Stimulated activated CD4-positive, alpha-beta T cell treated with anti-CD3 and anti-CD28 coated beads, Interleukin-4, amount 100 ng/mL, for 1 hour (primary cell): ENCODE results near the gene ECE1.
"Not testable (repeated sequence)": the region's sequence is repeated elsewhere in the genome, so short reads cannot be mapped to it uniquely, and the experiment has no call there.

Source experiments
- DNase-seq: peaks from one replicate; pipeline ENCODE4 v3.0.0-alpha.2; 2020

ECE1 gene

DNA sequence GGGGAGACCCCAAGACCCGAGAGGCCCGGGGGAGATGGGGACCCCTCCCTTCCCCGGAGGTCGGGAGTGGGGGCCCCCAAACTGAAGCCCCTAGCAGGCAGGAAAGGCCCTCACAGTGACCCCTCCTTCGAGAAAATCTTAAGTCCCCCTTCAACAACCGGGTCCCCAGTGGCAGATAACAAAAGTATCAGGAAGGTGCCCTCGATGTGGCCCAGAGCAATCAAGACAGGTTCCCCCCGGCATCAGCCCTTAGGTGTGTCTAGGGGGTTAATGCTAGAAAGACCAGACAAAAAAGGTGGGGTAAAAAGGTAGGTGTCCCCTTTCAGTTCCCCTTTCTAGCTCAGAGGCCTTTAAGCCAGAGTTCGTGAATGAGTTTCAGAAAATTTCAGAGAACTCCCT is 282 bp upstream of the ECE1 start:
- DNase-seq = peak; percentile 30

DNA sequence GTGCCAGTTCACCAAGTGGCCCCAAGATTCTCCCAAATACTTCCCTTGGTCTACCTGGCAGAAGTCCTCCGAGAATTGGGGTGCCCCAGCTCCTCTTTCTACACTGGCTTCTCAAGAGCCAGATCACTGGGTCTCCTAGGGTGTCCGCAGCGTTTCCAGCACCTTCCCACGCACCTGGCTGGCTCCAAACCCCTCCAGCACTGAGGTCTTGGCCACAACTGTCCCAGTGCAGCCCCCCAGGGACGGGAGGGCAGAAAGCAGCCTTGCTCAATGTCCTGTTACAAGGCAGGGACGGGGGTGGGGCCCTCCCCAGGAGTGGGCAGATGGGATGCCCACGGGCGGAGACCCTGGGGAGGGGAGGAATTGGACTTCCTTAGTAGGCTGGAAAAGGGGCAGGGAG is 1.1 kb downstream of the ECE1 start:
- no peak for DNase-seq

DNA sequence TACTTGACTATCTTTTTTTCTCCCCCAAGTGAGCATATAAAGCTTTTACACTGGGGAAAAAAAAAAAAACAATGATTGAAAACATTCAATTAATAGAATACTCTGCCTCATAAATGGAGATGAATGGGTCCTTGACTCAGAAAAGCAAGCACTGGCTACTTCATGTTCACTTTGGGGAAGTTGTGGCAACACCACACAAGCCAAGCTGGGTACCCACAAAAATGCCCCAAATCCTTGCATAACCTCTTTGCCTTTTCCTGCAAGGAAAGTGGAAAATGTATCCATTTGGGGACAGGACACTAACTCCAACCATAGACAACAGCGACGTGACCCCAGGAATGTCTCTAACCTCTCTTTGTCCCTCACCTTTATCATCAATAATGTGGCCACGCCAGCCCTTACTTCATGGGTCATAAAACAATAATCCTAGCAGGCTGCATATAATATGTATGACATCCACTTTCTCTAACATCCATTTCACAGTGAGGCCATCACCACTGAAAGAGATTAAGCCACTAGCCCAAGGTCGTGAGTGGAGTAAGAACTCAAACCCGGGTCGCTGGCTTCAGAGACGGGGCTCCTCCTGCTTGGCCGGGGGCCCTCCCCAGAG is 2.3 kb downstream of the ECE1 start:
- DNase-seq = no peak

DNA sequence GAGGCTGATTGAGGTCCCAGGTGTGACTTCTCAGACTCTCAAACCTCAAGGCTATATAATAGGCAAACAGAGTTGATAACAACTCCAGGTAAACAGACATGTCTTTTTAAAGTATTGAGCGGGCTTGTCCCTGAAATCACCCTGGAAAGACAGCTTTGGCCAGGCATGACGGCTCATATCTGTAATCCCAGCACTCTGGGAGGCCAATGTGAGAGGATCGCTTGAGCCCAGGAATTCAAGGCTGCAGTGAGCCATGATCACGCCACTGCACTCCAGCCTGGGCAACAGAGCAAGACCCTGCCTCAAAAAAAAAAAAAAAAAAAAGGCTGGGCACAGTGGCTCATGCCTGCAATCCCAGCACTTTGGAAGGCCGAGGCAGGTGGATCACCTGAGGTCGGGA is 4.9 kb downstream of the ECE1 start:
- not testable (repeated sequence) for DNase-seq

DNA sequence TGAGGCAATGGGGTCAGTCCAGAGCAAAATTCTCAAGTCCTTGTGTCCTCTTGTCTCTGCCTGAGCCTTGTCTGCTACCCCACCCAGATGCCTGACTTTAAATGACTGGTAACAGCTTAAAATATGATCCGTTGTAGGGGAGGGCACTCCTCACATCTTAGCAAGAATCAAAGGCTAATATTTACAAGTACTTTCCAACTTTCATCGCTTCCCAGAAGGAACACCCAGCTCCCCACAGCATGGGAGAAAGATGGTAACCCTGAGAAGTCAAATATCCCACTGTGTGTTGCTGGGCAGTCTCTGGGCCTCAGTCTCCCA is 5.2 kb downstream of the ECE1 start:
- no peak for DNase-seq

DNA sequence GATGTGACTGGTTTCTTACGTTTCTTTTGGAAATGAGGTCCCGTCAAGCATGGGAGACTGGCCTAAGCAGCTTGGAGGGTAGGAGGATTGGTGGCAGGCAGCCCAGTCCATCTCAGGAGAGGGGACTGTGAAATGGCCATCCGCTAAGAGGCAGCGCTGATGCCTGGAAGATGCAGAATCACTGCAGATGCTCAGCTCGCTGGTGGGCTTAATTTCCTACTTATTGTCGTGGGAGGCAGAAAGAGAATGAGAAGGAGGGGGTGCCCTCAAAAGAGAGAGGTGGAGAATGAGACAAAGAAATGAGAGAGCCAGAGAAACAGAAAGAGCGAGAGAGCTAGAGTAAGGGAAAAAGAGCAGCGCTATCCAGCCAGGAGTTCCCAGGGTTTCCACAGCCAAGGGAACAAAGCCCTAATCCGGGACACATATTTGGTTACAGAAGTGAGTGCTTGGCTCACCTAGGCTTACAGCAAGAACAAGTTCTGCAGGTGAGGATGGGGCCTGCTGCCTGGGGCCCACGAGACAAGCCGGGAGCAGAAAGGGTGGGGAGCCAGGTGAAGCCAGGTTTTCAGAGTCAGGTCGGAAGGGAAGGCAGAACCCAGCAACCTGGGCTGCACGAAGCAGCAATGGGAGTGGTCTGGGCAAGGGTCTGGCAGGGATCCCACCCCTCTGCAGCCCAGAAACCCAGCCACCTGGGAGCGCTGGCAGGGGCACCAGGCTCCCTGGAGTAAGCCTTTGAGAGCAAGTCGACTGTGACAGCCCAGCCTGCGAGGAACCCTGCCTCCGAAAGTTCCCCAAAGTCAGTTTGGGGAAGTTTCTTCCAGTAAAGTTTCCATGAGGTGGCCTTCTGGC is 5.8 kb downstream of the ECE1 start:
- no peak for DNase-seq

DNA sequence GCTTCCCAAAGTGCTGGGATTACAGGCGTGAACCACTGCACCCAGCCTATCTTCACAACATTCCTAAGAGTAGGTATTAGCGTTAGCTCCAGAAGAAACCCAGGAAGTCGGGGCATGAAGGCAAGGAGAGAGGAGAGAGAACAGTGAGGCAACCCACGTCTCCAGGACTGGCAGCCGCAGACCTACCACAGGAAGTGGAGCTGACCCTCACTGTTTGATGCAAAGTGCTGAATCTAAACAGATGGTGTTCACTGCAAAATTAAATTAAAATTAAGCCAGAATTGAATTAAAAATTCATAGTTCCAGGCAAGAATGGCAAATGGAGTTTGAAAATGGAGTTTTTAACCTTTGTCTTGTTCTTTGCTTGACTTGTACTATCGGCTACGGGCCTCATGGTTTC is 6.7 kb downstream of the ECE1 start:
- no peak for DNase-seq

DNA sequence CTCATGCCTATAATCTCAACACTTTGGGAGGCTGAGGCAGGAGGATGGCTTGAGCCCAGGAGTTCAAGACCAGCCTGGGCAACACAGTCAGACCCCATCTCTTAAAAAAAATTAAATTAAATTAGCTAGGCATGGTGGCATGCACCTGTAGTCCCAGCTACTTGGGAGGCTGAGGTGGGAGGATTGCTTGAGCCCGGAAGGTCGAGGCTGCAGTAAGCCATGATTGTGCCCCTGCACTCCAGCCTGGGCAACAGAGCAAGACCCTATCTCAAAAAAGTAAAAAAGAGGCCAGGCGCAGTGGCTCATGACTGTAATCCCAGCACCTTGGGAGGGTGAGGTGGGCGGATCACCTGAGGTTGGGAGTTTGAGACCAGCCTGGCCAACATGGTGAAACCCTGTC is 8.2 kb downstream of the ECE1 start:
- not testable (repeated sequence) for DNase-seq

DNA sequence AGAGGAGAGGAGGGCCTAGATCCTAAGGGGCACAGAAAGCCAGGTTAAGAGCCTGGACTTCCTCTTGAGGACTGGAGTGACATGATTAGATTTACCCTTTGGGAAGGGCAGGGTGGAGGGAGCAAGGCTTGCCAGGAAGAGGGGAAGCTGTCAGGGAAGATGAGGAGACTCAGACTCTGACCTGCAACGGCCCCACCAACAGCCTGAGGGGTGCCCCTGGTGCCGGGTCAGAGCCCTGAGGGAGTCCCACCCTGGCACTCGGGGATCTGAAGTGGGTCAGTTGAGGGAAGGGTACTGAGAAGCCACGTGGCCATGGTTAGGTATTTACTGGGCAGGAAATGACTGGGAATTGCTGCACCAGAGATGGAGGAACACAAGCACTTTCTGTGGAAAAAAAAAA is 9.8 kb downstream of the ECE1 start:
- DNase-seq = no peak

DNA sequence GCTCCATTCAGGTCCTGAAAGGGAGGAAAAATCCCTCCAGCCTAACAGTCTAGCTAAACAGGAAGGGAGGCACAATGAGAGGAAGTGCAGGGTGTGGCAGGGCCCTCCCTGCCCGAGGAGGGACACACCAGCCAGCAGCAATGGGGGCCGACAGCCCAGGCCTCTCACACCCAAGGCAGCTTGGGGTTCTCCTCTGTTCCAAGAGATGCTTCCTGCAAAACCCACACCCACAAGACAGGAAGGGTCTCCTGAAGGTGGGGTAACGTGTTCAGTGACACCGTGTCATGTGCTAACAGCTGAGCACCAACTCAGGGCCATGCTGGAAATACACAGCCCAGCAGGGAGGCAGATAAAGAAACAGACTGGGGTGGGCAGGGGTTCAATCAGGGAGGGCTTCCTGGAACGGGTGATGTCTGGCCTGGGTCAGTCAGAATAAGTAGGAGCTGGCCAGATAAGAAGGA is 10.2 kb downstream of the ECE1 start:
- no peak for DNase-seq

DNA sequence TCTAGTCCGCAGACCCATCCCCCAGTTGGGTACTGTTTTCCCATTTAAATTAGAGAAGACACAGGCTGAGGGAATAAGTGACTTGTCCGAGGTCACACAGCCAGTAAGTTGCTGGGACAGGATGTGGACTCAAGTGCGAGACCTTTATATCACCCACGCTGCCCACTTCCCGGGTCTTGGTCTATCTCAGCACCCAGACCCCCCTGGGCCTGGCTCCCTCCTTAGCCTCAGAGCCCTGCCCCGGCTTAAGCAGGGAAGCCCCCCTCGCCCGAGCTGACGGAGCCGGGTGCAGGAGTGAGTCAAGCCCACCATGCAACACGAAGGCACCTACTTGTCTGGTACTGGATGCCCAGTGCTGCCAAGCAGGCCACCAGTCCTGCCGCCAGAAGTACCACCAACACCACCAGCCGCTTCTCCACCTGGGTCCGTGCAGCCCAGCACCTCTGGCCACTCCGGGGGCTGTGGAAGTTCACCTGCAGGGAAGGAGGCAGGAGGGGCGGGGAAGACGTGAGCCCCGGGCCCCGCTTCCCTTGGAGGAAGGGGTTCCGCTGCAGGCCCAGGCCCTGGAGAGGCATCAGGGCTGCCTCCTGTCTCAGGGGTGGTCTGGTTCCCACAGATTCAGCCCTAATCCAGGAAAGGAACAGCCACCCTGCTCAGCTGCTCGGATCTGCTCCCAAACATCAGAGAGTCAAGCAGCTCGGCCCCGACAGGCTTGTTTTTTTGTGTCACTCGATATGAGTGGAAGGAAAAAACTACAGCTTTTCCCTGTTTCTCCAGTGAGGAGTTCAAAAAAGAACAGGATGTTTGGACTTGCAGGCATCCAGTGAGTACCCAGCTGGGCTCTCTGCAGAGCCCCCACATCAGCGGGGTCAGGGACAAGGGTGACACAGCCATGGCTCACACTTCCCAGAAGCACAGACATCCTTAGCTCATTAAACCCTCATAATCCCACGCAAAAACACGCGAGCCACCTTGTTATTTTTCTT is 11.1 kb downstream of the ECE1 start:
- no peak for DNase-seq

DNA sequence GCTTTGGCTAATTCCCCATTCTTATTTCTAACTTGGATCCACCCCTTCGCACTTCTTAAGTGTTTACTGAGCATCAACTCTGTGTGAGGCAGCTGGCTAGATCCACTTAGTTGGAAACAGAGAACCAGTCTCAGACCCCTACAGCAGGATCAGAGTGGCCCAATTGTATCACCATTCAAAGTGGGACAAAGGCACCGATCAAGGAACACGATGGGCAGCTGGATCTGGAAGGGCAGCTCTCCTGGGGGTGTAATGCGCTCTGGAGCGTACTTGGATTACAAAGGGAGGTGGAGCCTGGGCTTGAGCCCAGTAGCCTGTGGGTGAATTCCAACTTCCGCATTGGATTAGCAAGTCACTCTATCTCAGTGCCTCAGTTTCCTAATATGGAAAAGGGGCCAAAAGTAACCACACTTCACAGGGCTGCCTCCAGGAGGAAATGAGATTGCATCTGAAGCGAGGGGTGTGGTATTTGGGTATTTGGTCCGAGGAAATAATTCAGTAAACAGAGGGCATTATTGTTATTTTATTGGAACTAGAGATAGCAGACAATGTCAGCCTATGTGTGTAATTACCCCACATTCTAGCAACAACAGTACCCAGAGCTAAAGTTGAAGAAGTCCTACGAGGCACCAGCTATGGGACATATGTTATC is 11.9 kb downstream of the ECE1 start:
- no peak for DNase-seq

DNA sequence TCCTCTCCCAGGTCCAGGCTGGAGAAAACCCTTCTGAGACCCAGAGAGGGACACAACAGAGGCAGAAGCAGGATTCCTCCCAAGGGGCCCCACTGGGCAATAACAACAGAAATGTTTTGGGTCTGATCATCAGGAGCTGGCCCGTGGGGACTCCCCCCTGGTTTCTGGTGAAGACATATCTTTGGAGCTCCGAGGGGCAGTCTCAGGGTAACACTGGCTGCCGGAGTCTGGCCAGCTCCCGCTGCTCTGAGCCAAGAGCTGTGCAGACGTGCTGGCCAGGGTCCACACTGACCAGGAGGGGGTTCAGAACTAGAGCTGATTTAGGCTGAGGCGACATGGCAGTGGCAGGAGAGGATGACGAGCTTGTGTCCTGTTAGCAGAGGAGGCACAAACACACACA is 13.1 kb downstream of the ECE1 start:
- DNase-seq = no peak

DNA sequence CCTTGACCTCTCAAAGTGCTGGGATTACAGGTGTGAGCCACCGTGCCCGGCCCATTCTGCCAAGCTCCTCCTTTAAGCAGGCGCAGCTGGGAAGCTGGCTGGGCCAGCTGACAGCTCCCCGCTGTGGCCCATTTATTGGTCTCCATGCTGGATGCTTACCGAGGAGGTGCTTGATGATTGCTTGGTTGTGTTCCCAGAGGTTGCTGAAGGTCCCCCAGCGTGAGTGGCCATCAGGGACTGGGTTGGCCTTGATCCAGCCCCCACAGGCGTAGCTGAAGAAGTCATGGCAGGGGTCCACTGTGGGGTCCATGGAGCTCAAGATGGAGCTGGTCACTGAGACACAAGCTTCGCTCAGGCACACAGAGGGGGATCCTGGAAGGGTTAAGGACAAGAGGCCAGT is 17.7 kb downstream of the ECE1 start:
- no peak for DNase-seq

DNA sequence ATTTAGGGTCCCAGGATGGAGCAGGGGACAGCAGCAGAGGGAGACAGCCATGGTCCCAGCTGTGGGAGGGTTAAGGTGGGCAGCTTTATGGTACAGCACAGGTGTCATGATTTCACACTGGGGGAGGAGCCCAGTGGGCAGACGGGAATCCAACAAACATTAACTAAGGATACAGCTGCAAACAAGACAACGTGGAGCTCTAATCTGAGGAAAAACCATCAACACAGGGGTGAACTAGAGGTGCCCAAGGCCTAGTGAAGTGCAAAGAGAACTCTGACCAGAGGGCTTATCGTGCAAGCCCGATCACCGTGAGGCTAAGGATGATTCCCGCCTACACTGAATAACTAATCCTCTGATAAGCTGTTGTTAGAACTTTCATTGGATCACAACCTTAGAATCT is 18.7 kb downstream of the ECE1 start:
- no peak for DNase-seq

DNA sequence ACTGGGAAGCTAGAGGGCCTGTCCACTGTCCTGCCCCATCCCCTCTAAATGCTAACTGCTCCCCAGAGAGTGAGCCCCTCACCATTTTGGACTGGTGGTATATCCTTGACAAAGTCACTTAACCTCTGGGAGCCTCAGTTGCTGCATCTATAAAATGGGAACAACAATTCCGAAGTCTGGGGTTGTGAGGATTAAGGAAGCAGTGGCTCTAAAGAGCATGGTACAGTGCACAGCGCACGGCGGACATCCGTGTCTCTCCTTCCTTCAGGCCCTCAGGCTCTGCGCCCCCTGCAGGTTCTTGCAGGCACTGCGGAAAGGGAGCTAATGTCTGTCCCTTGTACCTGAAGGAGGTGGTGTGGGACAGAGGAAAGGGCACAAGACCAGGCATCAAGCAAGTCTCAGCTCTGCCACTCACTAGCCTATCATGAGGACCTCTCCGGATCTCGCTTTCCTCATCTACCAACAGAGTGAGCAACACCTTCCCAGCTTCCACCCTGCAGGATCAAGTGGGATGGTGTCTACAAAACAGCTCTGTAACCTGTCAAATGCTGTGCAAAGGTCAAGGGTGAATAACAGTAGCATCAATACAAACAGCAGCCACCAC is 20.1 kb downstream of the ECE1 start:
- peak; percentile 86 for DNase-seq

DNA sequence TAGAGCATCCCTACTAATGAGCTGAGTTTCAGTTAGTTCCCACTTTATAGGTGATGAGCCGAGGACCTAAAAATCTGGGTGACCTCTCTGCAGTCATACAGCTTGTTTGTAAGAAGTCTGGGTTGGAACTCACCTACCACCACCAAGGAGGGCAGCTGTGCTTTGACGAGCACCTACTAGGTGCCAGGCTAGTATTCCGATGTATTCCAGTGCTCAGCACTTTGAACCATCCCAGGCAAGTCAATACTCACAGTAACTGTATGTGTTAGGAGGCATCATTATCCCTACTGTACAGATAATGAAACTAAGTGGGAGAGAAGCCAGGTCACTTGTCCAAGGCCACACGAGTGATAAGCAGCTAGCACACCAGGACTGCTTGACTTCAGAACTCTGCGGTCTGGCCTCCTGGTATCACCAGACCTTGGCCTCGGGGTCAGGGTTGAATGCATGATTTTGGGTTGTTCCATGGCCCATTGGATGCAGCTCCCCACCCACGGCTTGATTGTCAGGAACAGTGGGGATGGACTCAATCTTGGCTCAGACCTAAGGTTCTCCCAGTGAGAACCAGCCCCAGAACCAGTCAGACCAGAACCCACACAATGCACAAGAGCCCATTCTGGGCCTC is 20.7 kb downstream of the ECE1 start:
- no peak for DNase-seq

DNA sequence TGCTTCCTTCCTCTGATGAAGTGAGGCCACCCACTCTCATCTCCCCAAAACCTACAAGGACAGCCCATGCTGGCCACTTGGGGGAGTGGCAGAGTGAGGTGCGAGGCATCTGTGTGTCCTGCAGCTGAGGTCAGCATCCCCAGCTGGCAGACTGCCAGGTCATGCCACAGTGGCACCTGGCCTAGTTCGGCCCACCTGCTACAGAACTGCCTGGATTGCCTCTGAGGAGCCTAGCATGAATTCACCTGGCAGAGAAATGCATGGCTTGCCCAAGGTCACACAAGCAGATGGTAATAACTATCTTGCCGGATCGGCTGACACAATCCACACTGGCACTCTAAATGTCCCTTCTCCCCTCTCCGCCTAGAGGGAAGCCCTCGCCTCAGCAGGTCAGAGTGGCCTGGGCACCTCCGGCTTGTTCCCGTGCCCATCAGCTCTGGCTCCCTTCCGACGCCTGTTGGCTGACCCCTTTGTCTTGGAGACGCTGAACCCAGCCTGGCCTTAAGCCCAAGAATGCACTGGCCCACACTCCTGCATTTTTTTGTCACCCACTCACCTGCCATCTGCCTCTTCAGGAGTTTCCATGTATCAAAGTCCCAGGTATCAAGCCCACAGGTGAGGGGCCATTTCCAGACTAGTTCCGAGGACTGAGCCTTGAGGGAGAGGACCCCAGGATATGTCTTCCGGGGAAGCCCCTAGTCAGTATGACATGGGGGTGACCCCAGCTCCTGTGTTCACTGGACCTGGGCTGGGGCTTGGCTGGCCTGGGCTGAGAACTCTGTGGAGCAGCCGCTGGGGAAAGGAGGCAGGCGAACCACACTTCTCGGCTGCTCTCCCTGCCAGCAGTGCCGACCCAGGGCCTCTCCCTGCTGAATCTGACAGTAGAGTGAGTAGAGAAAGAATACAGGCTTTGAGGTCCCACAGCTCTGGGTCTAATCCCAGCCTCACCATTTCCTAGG is 21.7 kb downstream of the ECE1 start:
- no peak for DNase-seq

DNA sequence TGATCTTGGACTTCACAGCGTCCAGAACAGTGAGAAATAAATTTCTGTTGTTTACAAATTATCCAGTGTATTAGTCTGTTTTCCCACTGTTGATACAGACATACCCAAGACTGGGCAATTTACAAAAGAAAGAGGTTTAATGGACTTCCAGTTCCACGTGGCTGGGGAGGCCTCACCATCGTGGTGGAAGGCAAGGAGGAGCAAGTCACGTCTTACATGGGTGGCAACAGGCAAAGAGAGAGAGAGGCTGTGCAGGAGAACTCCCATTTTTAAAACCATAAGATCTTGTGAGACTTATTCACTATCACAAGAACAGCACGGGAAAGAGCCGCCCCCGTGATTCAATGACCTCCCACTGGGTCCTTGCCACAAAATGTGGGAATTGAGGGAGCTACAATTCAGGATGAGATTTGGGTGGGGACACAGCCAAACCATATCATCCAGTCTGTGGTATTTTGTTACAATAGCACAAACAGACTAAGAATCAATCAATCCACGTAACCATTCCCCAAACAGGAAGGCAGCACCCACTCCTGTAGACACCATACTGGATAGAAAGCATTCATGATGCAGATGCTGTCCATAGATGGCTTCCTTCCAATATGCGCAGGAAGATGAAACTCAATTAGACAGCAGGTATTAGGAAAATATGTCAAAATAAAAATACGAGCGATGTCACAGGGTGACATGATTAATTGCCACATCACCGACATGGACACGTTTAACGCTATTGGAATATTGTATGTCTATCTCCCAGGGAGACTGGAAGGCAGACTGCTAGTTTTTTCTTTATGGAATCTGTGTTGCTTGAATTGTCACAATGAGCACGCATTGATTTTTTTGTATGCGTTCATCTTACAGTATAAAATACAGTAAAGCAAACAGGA is 22.8 kb downstream of the ECE1 start:
- DNase-seq = no peak
